DMS79 (cell line): ENCODE data around the gene C1orf216.
A peak's percentile ranks its signal among the peaks of the same experiment; 100 is the strongest.
"Not testable (repeated sequence)": the region's sequence is repeated elsewhere in the genome, so short reads cannot be mapped to it uniquely, and the experiment has no call there.

Experiments
- DNase-seq: peaks from one replicate; lab custom pipeline; 2025; lab: John Stamatoyannopoulos, UW

Gene C1orf216

GRCh38 chr1:35718492-35719336 lies at the start of gene C1orf216:
Gene C1orf216 (minus strand): TSS chr1:35718884. CDS start chr1:35716321, 2,563 bp downstream.
- DNase-seq = peak; percentile 19

GRCh38 chr1:35764283-35764682 lies 45.6 kb upstream of the C1orf216 start:
- DNase-seq = no peak

- no peak for DNase-seq
Observed at GRCh38 chr1:35763201-35763600, 44.5 kb upstream of the C1orf216 start.

GRCh38 chr1:35762141-35762540 lies 43.5 kb upstream of the C1orf216 start:
- no peak for DNase-seq

- no peak for DNase-seq
Observed at GRCh38 chr1:35756064-35756463, 37.4 kb upstream of the C1orf216 start.

- DNase-seq = no peak
Observed at GRCh38 chr1:35753626-35754260, 35.1 kb upstream of the C1orf216 start.

GRCh38 chr1:35748326-35748725 lies 29.6 kb upstream of the C1orf216 start:
- no peak for DNase-seq

- no peak for DNase-seq
Observed at GRCh38 chr1:35745124-35745730, 26.5 kb upstream of the C1orf216 start.

GRCh38 chr1:35737120-35737519 lies 18.4 kb upstream of the C1orf216 start:
- DNase-seq = no peak

- peak; percentile 75 for DNase-seq
Observed at GRCh38 chr1:35727434-35728040, 8.9 kb upstream of the C1orf216 start.

GRCh38 chr1:35726450-35727433 lies 8.1 kb upstream of the C1orf216 start:
- peak; percentile 46 for DNase-seq

GRCh38 chr1:35725596-35725995 lies 6.9 kb upstream of the C1orf216 start:
- no peak for DNase-seq

- peak; percentile 29 for DNase-seq
Observed at GRCh38 chr1:35717911-35718476, 690 bp downstream of the C1orf216 start.

- DNase-seq = peak; percentile 60
Observed at GRCh38 chr1:35715568-35716002, 3.1 kb downstream of the C1orf216 start.

GRCh38 chr1:35714921-35715567 lies 3.6 kb downstream of the C1orf216 start:
- no peak for DNase-seq

GRCh38 chr1:35711098-35711497 lies 7.6 kb downstream of the C1orf216 start:
- not testable (repeated sequence) for DNase-seq

GRCh38 chr1:35708952-35709351 lies 9.7 kb downstream of the C1orf216 start:
- no peak for DNase-seq

- DNase-seq = peak; percentile 96
Observed at GRCh38 chr1:35708441-35708921, 10.2 kb downstream of the C1orf216 start.

- peak; percentile 84 for DNase-seq
Observed at GRCh38 chr1:35707601-35708440, 10.9 kb downstream of the C1orf216 start.
